Chondrocyte (in vitro differentiated cells): ENCODE data around the gene DHRS7C. TPM values are rescaled to one million over a fixed set of nuclear protein-coding genes. Genes with fewer than 3 reads are reported as not detected.

Source experiments
- DNase-seq: peaks from one replicate; pipeline ENCODE4 v3.0.0; 2021; ENCODE audit warnings: mixed read lengths, low spot score
- H3K27ac Mint-ChIP-seq: one replicate; pipeline ENCODE4 v1.8.0; 2021; ENCODE audit warnings: mild to moderate bottlenecking, moderate library complexity, mixed read lengths; ENCODE audit not compliant: unreplicated experiment
- H3K27me3 Mint-ChIP-seq: 2 replicates; pipeline ENCODE4 v1.8.0; 2021; ENCODE audit warnings: low read depth, mixed read lengths
- H3K36me3 Mint-ChIP-seq: 2 replicates; pipeline ENCODE4 v1.8.0; 2021; ENCODE audit warnings: low read depth, mixed read lengths
- H3K4me1 Mint-ChIP-seq: 2 replicates; pipeline ENCODE4 v1.8.0; 2021; ENCODE audit warnings: low read depth, mild to moderate bottlenecking, mixed read lengths
- H3K4me3 Mint-ChIP-seq: one replicate; pipeline ENCODE4 v1.8.0; 2021; ENCODE audit warnings: mild to moderate bottlenecking, moderate library complexity, mixed read lengths; ENCODE audit not compliant: unreplicated experiment
- H3K9me3 Mint-ChIP-seq: 2 replicates; pipeline ENCODE4 v1.8.0; 2021; ENCODE audit warnings: low read depth, mixed read lengths
- CTCF ChIP-seq: fragments of 200-600 bp; sonication (generic); IDR thresholded peaks from 2 replicates; pipeline ENCODE4 v1.5.0; 2021; ENCODE audit warnings: antibody characterized with exemption, mild to moderate bottlenecking, moderate library complexity
- total RNA-seq: library from RNA; stranded (reverse); gene quantifications from 3 replicates; pipeline ENCODE4 v1.2.1, GENCODE V29; 2021

The DHRS7C gene
- total RNA-seq, 1 donor from 2014 or later: not detected

DNA sequence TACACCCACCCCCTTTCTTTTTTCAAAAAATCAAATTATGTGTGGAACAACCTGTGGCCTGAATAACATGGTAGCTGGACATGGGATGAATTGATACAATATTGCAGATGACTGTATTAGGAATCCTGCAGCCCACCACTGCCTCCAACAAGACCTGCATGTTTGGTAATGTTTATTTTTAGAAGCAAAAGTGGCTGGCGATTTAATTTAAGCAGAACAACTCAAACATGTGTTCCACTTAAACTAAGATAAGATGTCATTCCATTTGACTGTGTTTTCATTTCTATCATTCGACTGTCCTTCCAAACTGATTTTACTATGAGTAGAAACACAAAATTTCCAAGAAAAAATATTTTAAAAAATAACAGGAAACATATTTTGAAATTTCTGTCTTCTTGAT, 10.1 kb upstream of the DHRS7C start:
- TF ChIP-seq CTCF: no peak

GRCh38 chr17:9798724-9799123, 7.3 kb upstream of the DHRS7C start:
- Mint-ChIP-seq H3K4me3 (no peak overlapping the region), H3K27ac (no peak overlapping the region), H3K27me3 (no peaks in the 10 kb centered on the region), H3K36me3 (no peaks in the 10 kb centered on the region), H3K9me3 (peaks cover under 1% of the 10 kb centered on the region), H3K4me1 (peaks cover 18% of the 10 kb centered on the region)
- DNase-seq: no peak
- TF ChIP-seq CTCF: no peak

More for the DNA sequence above, 10.1 kb upstream of the DHRS7C start:
- peaks cover 4% of the 10 kb centered on the region for H3K36me3 Mint-ChIP-seq
- no peak for DNase-seq
- peaks cover 20% of the 10 kb centered on the region for H3K4me1 Mint-ChIP-seq
- H3K27me3 Mint-ChIP-seq: no peaks in the 10 kb centered on the region
- no peak overlapping the region for H3K4me3 Mint-ChIP-seq
- peaks cover 17% of the 10 kb centered on the region for H3K9me3 Mint-ChIP-seq
- no peak overlapping the region for H3K27ac Mint-ChIP-seq

- no peak overlapping the region for H3K4me3 Mint-ChIP-seq
- no peaks in the 10 kb centered on the region for H3K27me3 Mint-ChIP-seq
- no peak for DNase-seq
- peaks cover 17% of the 10 kb centered on the region for H3K4me1 Mint-ChIP-seq
- no peaks in the 10 kb centered on the region for H3K9me3 Mint-ChIP-seq
- no peak overlapping the region for H3K27ac Mint-ChIP-seq
- no peak for TF ChIP-seq CTCF
- H3K36me3 Mint-ChIP-seq: no peaks in the 10 kb centered on the region
Observed at GRCh38 chr17:9798008-9798407, 6.6 kb upstream of the DHRS7C start.

DNA sequence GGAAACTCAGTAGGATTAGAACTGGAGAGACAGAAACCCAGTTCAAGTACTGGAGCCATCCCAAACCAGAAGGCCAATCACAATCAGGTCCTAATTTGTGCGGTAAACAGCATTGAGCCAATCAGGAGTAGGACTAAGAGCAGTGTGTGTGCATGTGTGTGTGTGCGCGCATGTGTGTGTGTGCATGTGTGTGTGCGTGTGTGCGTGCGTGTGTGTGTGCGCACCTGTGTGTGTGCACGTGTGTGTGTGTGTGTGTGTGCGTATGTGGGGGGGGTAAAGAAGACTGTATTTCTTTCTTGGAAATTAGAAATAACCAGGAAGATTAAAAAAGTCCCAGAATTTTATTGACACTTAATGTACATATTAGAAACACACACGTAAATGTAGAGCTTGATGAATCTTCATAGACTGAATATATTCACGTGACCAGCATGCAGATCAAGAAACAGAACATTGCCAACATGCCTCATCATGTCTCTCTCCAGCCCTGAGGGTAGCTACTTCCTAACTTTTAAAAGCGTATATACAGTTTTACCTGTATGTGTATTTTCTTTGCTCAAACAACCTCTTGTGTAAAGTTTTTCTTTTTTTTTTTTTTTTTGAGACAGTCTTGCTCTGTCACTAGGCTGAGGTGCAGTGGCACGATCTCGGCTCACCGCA, 919 bp upstream of the DHRS7C start:
- no peak overlapping the region for H3K4me3 Mint-ChIP-seq
- TF ChIP-seq CTCF: no peak
- H3K27me3 Mint-ChIP-seq: no peaks in the 10 kb centered on the region
- peaks cover 17% of the 10 kb centered on the region for H3K4me1 Mint-ChIP-seq
- no peaks in the 10 kb centered on the region for H3K36me3 Mint-ChIP-seq
- DNase-seq: no peak
- H3K27ac Mint-ChIP-seq: no peak overlapping the region
- no peaks in the 10 kb centered on the region for H3K9me3 Mint-ChIP-seq

DNA sequence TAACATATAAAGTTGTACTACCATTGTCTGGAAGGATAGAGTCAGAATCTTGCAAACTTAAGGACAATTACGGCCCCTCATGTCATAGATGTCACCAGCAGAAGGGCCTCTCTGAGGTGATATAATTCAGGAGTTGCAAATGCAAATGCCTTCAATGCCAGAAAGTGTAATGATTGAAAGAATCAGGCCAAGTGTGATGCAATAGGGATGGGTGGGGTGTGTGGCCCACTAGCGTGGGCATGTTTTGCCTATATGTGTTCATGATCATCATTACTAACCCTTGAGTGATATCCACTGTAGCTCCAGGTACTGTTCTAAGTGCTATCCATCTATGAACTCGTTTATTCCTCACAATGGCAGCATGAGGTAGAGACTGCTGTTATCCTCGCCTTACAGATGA, 1.1 kb downstream of the DHRS7C start:
- DNase-seq: no peak
- Mint-ChIP-seq H3K27me3 (no peaks in the 10 kb centered on the region), H3K36me3 (no peaks in the 10 kb centered on the region), H3K9me3 (no peaks in the 10 kb centered on the region), H3K4me1 (peaks cover 17% of the 10 kb centered on the region), H3K4me3 (no peak overlapping the region), H3K27ac (no peak overlapping the region)
- no peak for TF ChIP-seq CTCF
